Suprapubic skin (tissue), 4 donors: ENCODE results near the gene CFL1. TPM values are rescaled to one million over a fixed set of nuclear protein-coding genes. Genes with fewer than 3 reads are reported as not detected.

Source experiments
- DNase-seq, 2 donors: peaks; one replicate each; pipeline ENCODE4 v3.0.0-alpha.2; 2019; ENCODE audit warnings: low spot score in 2 of 2
- H3K27ac ChIP-seq: fragments of 200-600 bp; sonication (generic); one replicate; pipeline ENCODE4 v1.5.1; 2019
- H3K27me3 ChIP-seq: fragments of 200-600 bp; sonication (generic); one replicate; pipeline ENCODE4 v1.5.1; 2019
- H3K36me3 ChIP-seq: fragments of 200-600 bp; sonication (generic); one replicate; pipeline ENCODE4 v1.5.1; 2019
- H3K4me1 ChIP-seq: fragments of 200-600 bp; sonication (generic); one replicate; pipeline ENCODE4 v1.5.1; 2019
- H3K4me3 ChIP-seq: fragments of 200-600 bp; sonication (generic); one replicate; pipeline ENCODE4 v1.5.1; 2019; ENCODE audit warnings: mild to moderate bottlenecking
- H3K9me3 ChIP-seq: fragments of 200-600 bp; sonication (generic); one replicate; pipeline ENCODE4 v1.5.1; 2019
- CTCF ChIP-seq, 2 donors: fragments of 200-600 bp in 1 of 2; fragments of 450-650 bp in 1 of 2; sonication (generic) in 1 of 2; IDR thresholded peaks; one replicate each; pipeline ENCODE4 v1.5.1; 2016 to 2019; ENCODE audit warnings: antibody characterized with exemption in 2 of 2, mild to moderate bottlenecking in 1 of 2, moderate library complexity in 1 of 2
- EP300 ChIP-seq: sonication (generic); formaldehyde crosslinking; IDR thresholded peaks from one replicate; pipeline ENCODE4 v1.6.1; 2017; ENCODE audit warnings: antibody characterized with exemption
- POLR2A ChIP-seq, 2 donors: fragments of 450-650 bp; IDR thresholded peaks; one replicate each; pipeline ENCODE4 v1.6.1; 2017; ENCODE audit warnings: antibody characterized with exemption in 2 of 2, mild to moderate bottlenecking in 2 of 2, moderate library complexity in 2 of 2
- POLR2AphosphoS5 ChIP-seq, 3 donors: sonication (generic); formaldehyde crosslinking; IDR thresholded peaks; one replicate each; pipeline ENCODE4 v1.6.1; 2017; ENCODE audit warnings: antibody characterized with exemption in 3 of 3
- WGBS: methylation state at CpG from one replicate; pipeline ENCODE4 v1.1.5; 2018; 5-methylcytosine and 5-hydroxymethylcytosine counted together
- total RNA-seq, 4 donors: library from RNA; depleted of rRNA; stranded (reverse); fragments of >200 nt; gene quantifications; one replicate each; pipeline ENCODE4 v1.1.0, GENCODE V29; 2016

CFL1 gene
- total RNA-seq, 4 donors from 2014 or later, result 331 to 608 (median 584) TPM

- H3K4me3 ChIP-seq, result peak within 1 kb of the TSS; percentile 75
Measured at GRCh38 chr11:65900125-65900898, 42.3 kb upstream of the CFL1 start, which contains the start of gene FOSL1. Gene FOSL1 (minus strand): TSS chr11:65900388. CDS start chr11:65900339, 49 bp downstream.

GRCh38 chr11:65899356-65900124 lies 41.6 kb upstream of the CFL1 start:
- peak; percentile 86 to 89 for DNase-seq
- Histone ChIP-seq H3K4me3 (peak overlapping the region; percentile 75), H3K27ac (peak overlapping the region; percentile 73), H3K27me3 (no peaks in the 10 kb centered on the region), H3K9me3 (no peaks in the 10 kb centered on the region), H3K4me1 (peaks cover 27% of the 10 kb centered on the region), H3K36me3 (no peaks in the 10 kb centered on the region)
- WGBS, result 2% methylated on average over 34 of the region's 78 CpGs
- TF ChIP-seq CTCF (IDR thresholded peaks at IDR 0.05) (no peak), POLR2AphosphoS5 (IDR thresholded peaks at IDR 0.05) (peak in 2 of 3 donors; percentile 42 to 46)

More at GRCh38 chr11:65900125-65900898, 42.3 kb upstream of the CFL1 start, which contains the start of gene FOSL1:
- peak within 1 kb of the TSS; percentile 73 for H3K27ac ChIP-seq
- H3K9me3 ChIP-seq, result no peaks in the 10 kb centered on the region
- TF ChIP-seq POLR2AphosphoS5 (IDR thresholded peaks at IDR 0.05), result peak in 1 of 3 donors; percentile 52
- TF ChIP-seq POLR2A (IDR thresholded peaks at IDR 0.05), result peak; percentile 18 to 88
- TF ChIP-seq EP300, result no peak
- H3K27me3 ChIP-seq, result no peaks in the 10 kb centered on the region
- H3K4me1 ChIP-seq, result peaks cover 26% of the 10 kb centered on the region
- 10% methylated on average over 15 of the region's 80 CpGs for WGBS
- DNase-seq, result peak; percentile 95
- H3K36me3 ChIP-seq, result no peaks in the 10 kb centered on the region

- WGBS, result 33% methylated on average over 19 of the region's 28 CpGs
- H3K27me3 ChIP-seq, result no peaks in the 10 kb centered on the region
- H3K9me3 ChIP-seq, result no peaks in the 10 kb centered on the region
- H3K36me3 ChIP-seq, result no peaks in the 10 kb centered on the region
- DNase-seq, result no peak
- H3K4me1 ChIP-seq, result peaks cover 34% of the 10 kb centered on the region
- H3K27ac ChIP-seq, result no peak overlapping the region
- TF ChIP-seq EP300 (no peak), CTCF (IDR thresholded peaks at IDR 0.05) (no peak), POLR2AphosphoS5 (IDR thresholded peaks at IDR 0.05) (no peak), POLR2A (IDR thresholded peaks at IDR 0.05) (no peak)
- H3K4me3 ChIP-seq, result peak overlapping the region; percentile 75
Measured at GRCh38 chr11:65898656-65899355, 40.8 kb upstream of the CFL1 start.

GRCh38 chr11:65897020-65897471 lies 39.1 kb upstream of the CFL1 start:
- H3K9me3 ChIP-seq, result no peaks in the 10 kb centered on the region
- H3K27me3 ChIP-seq, result no peaks in the 10 kb centered on the region
- H3K36me3 ChIP-seq, result no peaks in the 10 kb centered on the region
- H3K27ac ChIP-seq, result no peak overlapping the region
- WGBS, result 86% methylated on average over 4 of the region's 4 CpGs
- DNase-seq, result no peak
- H3K4me1 ChIP-seq, result peaks cover 51% of the 10 kb centered on the region
- no peak for TF ChIP-seq POLR2AphosphoS5 (IDR thresholded peaks at IDR 0.05)
- TF ChIP-seq EP300, result no peak
- TF ChIP-seq CTCF (IDR thresholded peaks at IDR 0.05), result no peak
- no peak for TF ChIP-seq POLR2A (IDR thresholded peaks at IDR 0.05)
- H3K4me3 ChIP-seq, result no peak overlapping the region
